ENCODE results near the gene IL36A.

Gene IL36A

DNA sequence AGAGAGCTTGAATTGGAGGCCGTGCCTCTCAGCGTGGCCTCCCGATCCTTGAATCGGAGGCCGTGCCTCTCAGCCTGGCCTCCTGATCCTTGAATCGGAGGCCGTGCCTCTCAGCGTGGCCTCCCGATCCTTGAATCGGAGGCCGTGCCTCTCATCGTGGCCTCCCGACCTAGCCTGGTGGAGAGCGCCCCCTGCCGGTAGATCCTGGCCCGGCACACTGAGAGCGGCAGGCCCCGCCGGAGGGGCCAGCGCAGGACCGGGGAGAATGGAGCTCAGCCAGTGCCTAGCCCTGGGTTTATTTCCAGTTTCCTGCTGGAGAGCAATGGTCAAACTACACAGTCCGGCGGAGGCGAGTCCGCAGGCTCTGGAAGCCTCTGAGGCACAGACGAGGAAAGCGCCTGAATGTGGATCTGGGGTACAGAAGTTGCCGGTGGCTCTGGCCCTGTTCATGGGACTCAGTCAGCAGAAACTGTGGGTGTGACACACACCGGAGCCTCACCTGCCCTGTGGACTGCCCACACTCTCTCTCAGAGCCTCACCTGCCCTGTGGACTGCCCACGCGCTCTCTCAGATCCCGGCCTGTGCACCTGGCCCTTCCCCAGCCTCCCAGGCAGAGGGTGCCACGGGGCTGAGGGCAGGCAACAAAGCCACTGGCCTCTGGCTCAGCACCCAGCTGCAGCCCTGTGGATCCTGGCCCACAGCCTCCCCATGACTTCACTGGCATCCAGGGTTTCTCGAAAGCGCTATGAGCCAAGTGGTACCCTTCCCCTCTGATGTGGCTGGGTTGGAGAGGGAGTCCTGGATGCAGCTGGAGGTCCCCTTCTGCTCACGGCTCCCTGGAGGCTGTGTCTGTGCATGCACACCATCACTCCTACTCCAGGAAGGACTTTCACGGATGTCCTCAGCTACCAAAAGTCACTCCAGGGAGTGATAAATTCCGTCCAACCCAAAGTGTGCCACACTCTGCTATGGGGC is 45.9 kb downstream of the IL36A start:
- DNase-seq (ENCODE audit: low read depth, low spot score) = no peak

GRCh38 chr2:113052396-113052917 is 47.2 kb downstream of the IL36A start, which contains the start of gene IL36B:
TSS of gene IL36B (minus strand) at chr2:113052867.
- DNase-seq (ENCODE audit: low read depth, low spot score) = no peak

GRCh38 chr2:113053666-113054065 is 48.4 kb downstream of the IL36A start:
- no peak for DNase-seq (ENCODE audit: low read depth, low spot score)

GRCh38 chr2:113054066-113054465 is 48.8 kb downstream of the IL36A start:
- DNase-seq (ENCODE audit: low read depth, low spot score) = no peak

DNA sequence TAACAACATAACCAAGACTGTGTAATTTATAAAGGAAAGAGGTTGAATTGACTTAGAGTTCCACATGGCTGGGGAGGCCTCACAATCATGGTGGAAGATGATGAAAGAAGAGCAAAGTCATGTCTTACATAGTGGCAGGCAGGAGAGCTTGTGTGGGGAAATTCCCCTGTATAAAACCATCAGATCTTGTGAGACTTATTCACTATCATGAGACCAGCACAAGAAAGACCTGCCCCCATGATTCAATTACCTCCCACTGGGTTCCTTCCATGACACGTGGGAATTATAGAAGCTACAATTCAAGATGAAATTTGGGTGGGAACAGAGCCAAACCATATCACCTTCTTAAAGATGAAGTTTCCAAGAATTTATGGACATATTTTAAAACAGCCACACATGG is 51.3 kb downstream of the IL36A start:
- DNase-seq (ENCODE audit: low read depth, low spot score) = no peak

- no peak for DNase-seq (ENCODE audit: low read depth, low spot score)
Observed at GRCh38 chr2:113057117-113057516, 51.9 kb downstream of the IL36A start.

Data from iPS DF 19.7 (cell line).